Cardiac fibroblast (primary cell): ENCODE results near the gene GCFC2.
A peak's percentile ranks its signal among the peaks of the same experiment; 100 is the strongest.
"Not testable (repeated sequence)": the region's sequence is repeated elsewhere in the genome, so short reads cannot be mapped to it uniquely, and the experiment has no call there.

Experiments
- DNase-seq, 2 donors: peaks; one replicate each; pipeline versions ENCODE4 v3.0.0 to v3.0.0-alpha.2; 2010; ENCODE audit warnings: low read depth in 2 of 2
- H3K4me3 ChIP-seq, 2 donors: replicated peaks in 1 of 2; 1 replicate in 1 of 2; 2 replicates in 1 of 2; pipeline ENCODE4 v1.5.1; 2011; ENCODE audit warnings: low read depth in 2 of 2, low read length in 2 of 2, mild to moderate bottlenecking in 2 of 2, moderate library complexity in 1 of 2
- CTCF ChIP-seq: IDR thresholded peaks from one replicate; pipeline ENCODE4 v1.5.1; 2011; ENCODE audit warnings: low read depth, mild to moderate bottlenecking, low read length, inconsistent platforms

Gene GCFC2

DNA sequence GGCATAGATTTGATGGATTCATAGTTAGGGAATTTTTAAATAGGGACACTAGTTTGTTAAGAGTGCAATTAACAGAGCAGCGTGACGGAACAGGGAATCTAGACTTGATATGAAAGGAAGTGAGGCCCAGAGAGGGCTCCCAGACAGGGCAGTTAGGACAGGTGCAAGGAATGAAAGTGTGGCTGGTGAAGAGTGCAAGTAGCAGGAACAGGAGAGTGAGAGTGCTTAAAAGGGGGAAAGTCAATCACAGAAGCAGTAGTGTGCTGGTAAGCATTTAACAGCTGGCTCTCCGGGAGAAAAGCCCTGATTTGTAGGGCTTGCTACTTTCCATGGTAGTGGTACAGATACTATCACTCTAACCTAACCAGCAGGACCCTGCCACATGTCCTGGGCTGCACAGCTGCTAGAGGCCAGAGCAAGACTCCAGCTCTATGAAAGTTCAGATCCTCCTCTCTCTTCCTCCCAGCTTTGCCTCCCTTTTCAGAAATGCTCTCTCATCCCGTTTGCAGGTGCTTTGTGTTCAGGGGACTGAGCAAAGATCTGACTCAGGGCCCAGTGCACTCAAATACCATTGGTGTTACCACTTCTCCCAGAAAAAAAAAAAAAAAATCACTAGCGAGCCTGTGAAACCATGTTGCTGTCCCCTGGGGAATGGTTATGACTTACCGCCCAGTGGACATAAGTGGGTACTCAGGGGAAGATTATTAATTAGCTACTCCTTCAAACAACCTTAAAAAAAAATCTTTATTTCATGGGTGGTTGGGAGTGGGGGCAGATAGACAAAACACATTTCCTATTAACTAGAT, 18.1 kb upstream of the GCFC2 start:
- no peak for TF ChIP-seq CTCF
- peak in 1 of 2 donors; percentile 23 for DNase-seq
- H3K4me3 ChIP-seq: no peak overlapping the region

DNA sequence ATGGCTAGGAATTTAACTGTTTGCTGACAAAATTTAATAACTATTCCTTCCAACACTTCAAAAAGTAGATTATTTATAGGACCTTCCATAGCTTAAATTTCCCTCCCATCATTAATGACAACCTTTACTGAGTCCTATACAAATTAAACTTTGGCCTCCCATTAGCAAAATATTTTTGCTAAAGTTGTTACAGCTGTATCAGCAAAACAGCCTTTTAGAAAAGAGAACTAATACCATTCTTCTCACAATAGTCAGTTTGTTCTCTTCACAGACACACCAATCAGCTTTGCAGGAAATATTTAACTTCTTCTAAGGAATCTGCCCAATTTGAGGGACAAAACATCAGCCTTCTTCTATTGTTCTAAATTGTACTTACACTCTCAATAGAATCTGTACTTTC, 12.0 kb upstream of the GCFC2 start:
- H3K4me3 ChIP-seq: no peak overlapping the region
- TF ChIP-seq CTCF: no peak
- no peak for DNase-seq

- TF ChIP-seq CTCF: no peak
- no peak for DNase-seq
- no peak overlapping the region for H3K4me3 ChIP-seq
Measured at GRCh38 chr2:75720525-75720924, 9.8 kb upstream of the GCFC2 start.

GRCh38 chr2:75719616-75720015, 8.9 kb upstream of the GCFC2 start:
- DNase-seq: no peak
- H3K4me3 ChIP-seq: no peak overlapping the region
- no peak for TF ChIP-seq CTCF

DNA sequence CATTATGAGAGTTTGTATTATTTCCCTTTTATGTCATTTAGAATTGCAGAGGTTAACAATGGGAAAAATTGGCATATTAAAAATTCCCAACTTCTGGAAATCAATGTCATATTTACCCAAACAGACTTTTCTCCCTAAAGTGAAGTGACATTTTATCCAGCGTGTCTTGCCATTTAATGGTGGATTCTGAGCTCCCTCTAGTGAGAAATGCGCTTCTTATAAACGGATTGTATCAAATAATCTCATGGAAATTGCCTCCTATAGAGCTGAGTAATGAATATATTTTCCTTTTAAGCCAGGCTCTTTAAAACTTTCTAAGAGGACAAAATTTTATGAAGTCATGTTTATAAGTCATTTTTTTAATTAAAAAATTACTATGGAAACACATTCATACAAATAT, 5.7 kb upstream of the GCFC2 start:
- TF ChIP-seq CTCF: no peak
- DNase-seq: peak; percentile 29 to 38
- H3K4me3 ChIP-seq: no peak overlapping the region

DNA sequence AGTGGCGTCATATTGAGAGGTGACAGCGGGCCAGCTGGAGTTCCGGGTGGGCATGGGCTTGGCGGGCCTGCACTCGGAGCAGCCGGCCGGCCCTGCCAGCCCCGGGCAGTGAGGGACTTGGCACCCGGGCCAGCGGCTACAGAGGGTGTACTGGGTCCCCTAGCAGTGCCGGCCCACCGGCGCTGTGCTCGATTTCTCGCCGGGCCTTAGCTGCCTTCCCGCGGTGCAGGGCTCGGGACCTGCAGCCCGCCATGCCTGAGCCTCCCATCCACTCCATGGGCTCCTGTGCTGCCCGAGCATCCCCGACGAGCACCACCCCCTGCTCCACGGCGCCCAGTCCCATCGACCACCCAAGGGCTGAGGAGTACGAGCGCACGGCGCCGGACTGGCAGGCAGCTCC, 875 bp upstream of the GCFC2 start:
- not testable (repeated sequence) for DNase-seq, H3K4me3 ChIP-seq

- DNase-seq: no peak
- H3K4me3 ChIP-seq: peak overlapping the region; percentile 70 to 71
- TF ChIP-seq CTCF: no peak
Measured at GRCh38 chr2:75710220-75710576, 517 bp downstream of the GCFC2 start.
